Stomach (tissue), 4 donors: Measurements from ENCODE around the gene PCDHGC4.

ENCODE experiments used
- EP300 ChIP-seq: sonication (generic); formaldehyde crosslinking; IDR thresholded peaks from one replicate; pipeline ENCODE4 v1.6.1; 2017; ENCODE audit warnings: antibody characterized with exemption
- POLR2AphosphoS5 ChIP-seq, 3 donors: sonication (generic); formaldehyde crosslinking; IDR thresholded peaks; one replicate each; pipeline ENCODE4 v1.6.1; 2016; ENCODE audit warnings: antibody characterized with exemption in 3 of 3
- TF ChIP-seq, protein P1 (sequence below), 7 experiments: fragments of 450-650 bp in 4 of 7; fragments of 200-600 bp in 3 of 7; sonication (generic) in 3 of 7; IDR thresholded peaks; one replicate each; pipeline ENCODE4 v1.5.1; 2016 to 2019; ENCODE audit warnings: antibody characterized with exemption in 7 of 7, control low read depth in 2 of 7, mild to moderate bottlenecking in 1 of 7

DNA sequence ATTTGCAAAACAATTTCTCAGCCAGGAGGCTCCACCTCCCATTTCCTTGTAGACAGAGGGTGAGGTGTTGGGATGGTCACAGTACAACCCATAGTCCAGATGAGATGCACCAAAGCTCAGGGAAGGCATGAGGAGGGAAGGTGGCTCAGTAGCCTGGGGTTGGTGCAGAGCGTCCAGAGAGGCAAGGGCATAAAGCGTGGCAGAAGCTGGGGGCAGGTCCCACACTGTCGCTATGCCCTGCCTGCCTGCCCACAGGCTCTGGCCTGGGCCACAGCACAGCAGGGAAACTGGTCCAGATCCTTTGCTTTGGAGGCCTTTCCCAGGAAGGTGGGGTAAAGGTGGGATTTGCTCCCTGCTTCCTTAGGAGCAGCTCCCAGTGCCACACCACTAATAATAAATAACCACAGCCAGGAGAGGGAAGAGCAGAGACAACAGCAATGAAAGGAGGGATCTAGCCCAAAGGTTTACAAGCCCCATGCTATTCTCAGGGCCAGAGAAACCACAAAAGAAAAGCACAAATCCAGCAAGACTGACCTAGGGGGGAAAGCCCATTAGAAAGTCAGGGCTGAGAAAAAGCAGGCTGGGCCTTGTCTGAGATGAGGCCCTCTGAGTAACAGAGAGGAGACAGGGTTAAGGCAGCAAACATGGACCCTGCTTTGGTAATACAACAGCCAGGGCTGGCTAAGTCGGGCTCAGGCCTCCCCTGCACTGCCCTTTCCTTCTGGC, 31.3 kb downstream of the PCDHGC4 start:
- no peak for TF ChIP-seq POLR2AphosphoS5 (IDR thresholded peaks at IDR 0.05)
- TF ChIP-seq, protein P1, sequence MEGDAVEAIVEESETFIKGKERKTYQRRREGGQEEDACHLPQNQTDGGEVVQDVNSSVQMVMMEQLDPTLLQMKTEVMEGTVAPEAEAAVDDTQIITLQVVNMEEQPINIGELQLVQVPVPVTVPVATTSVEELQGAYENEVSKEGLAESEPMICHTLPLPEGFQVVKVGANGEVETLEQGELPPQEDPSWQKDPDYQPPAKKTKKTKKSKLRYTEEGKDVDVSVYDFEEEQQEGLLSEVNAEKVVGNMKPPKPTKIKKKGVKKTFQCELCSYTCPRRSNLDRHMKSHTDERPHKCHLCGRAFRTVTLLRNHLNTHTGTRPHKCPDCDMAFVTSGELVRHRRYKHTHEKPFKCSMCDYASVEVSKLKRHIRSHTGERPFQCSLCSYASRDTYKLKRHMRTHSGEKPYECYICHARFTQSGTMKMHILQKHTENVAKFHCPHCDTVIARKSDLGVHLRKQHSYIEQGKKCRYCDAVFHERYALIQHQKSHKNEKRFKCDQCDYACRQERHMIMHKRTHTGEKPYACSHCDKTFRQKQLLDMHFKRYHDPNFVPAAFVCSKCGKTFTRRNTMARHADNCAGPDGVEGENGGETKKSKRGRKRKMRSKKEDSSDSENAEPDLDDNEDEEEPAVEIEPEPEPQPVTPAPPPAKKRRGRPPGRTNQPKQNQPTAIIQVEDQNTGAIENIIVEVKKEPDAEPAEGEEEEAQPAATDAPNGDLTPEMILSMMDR (IDR thresholded peaks at IDR 0.05) = no peak
- no peak for TF ChIP-seq EP300
